Measurements from ENCODE around the gene IQGAP1.

DNA sequence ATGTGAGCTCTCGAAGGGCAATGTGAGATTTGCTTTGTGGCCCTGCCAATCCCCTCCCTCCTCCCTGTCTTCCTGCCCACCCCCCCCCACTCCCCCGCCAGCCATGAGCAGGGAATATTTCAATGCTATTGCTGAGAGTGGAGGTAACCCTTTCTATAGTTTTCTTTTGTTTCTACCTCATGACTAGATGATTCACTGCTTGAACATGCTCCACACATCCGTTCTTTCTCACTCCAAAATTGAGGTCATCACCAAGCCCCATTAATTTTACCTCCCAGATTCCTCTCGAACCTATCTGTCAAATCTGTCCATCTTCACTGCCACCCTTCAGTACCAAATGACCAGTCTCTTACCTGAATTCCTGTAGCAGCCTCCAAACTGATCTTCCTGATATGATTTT lies 23.8 kb upstream of the IQGAP1 start:
- TF ChIP-seq MAZ (IDR thresholded peaks at IDR 0.05; ENCODE audit: borderline replicate concordance, low read depth, low read length) = no peak
- no peak for TF ChIP-seq RAD21 (IDR thresholded peaks at IDR 0.05; ENCODE audit: low read length)
- no peak for TF ChIP-seq CEBPB (IDR thresholded peaks at IDR 0.05; ENCODE audit: low read depth, low read length)
- TF ChIP-seq CTCF (conservative IDR thresholded peaks at IDR 0.05; ENCODE audit: low read depth, low read length) = no peak
- no peak for TF ChIP-seq NFE2L2 (IDR thresholded peaks at IDR 0.05; ENCODE audit: low read depth, low read length)
- no peak for TF ChIP-seq POLR2A (IDR thresholded peaks at IDR 0.05; ENCODE audit: low read depth, low read length)
- TF ChIP-seq RCOR1 (IDR thresholded peaks at IDR 0.05; ENCODE audit: insufficient replicate concordance, low read length) = no peak
- no peak for TF ChIP-seq BHLHE40 (IDR thresholded peaks at IDR 0.05; ENCODE audit: low read depth, low read length)
